GM19467 (cell line): Measurements from ENCODE around the gene AMPH.

Experiments used
- ATAC-seq: cut with Tn5 transposase; IDR thresholded peaks from one replicate; pipeline ENCODE4 v1.9.1; 2021; ENCODE audit warnings: mild to moderate bottlenecking, moderate library complexity; ENCODE audit not compliant: unreplicated experiment

AMPH gene

DNA sequence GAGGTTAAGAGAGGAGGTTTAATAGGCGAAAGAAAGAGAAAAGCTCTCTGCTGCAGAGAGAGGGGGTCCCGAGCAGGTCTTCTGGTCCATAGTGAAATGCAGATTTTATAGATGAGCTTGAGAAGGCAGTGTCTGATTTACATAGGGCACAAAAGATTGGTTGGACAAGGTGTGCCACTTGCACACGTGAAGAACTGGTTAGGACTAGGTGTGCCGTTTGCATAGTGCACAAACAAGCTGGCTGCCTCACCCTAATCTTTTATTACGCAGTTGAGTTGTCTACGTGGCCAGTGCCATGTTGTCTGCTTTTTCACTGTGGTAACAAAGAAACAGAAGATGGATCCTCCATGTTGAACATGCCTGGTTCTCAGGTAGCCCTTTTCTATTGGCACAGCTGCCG, 82.6 kb downstream of the AMPH start:
- no peak for ATAC-seq

- ATAC-seq: no peak
Observed at GRCh38 chr7:38546763-38547162, 84.4 kb downstream of the AMPH start.

- ATAC-seq: no peak
Observed at GRCh38 chr7:38545977-38546376, 85.2 kb downstream of the AMPH start.

DNA sequence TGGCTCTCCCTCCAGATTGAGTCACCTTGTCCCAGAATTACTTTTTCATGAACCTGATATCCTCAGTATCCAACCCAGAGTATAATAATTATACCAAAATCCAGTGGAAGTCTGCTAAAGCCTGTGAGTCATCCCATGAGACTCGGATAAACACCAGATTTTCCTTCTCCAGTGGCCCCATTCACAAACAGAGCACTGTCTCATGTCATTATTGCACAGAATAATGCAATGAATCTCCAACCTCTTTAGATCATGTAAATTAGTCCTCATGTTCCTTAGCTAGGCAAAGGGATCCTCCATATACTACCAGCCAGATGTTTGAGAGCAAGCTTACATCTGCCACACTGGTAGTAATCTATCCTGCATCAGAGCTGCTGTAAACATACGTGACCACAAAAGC, 89.0 kb downstream of the AMPH start:
- no peak for ATAC-seq

- no peak for ATAC-seq
Observed at GRCh38 chr7:38541440-38541839, 89.7 kb downstream of the AMPH start.

DNA sequence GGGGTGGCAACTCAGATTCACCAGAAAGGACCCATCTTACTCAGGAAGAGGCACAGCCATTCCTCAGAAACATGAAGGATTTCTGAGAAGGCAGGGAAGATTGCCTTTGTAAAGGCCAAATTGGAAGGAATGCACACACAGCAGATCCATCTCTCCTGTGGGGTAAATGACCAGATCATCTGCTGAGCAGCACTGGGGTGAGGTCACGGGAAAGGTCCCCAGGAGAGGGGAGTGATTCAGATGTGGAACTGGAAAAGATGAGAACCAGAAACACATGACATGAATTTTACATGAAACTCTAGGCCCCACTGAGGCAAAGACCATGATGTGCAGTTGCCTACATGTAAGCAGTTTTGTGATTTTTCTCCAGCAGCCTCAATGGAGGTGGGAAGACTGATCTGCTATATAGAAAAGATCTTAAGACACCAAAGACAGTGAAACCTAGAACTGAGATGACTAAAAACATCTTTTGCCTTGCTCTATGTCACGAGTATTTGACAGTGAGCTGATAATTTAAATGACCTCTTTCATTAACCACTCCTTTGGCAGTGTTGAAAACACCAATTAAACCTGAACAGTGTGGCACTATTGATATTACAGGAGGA, 91.6 kb downstream of the AMPH start:
- ATAC-seq: no peak

DNA sequence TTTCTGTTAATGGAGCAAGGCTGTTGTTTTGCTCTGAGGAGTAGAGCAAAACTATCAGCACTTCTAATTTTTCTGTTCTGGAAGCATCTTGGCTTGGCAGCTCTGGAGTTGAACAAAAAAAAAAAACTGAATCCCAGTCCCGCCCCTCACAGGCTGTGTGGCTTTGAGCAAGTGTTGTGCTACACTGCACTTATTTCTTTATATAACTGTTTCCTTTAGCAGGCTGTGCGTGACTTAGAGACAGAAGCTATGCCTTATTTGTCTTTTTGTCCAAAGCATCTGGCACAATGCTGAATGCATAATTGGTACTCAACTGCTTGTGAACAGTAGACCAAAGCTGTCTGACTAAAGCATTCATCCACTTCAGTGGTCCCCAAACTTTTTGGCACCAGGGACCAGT, 96.1 kb downstream of the AMPH start:
- no peak for ATAC-seq

GRCh38 chr7:38525857-38526256, 105.3 kb downstream of the AMPH start:
- ATAC-seq: no peak

DNA sequence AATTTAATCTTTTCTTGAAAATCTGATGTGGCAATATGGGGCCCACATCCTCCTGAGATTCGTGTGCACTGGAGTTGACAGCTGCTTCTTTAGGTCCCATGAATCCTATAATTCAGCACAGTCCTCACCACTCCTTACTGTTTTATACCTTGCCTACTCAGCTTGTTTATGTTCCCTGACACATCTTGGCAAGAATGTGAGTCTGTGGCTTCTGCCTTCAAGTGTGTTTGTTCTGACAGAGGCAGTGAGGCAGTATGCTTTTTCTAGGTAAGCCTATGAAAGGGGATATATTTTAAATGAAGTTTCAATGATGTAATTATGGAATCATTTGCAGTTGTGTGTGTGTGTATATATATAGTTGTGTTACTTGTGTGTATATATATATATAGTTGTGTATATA, 106.4 kb downstream of the AMPH start:
- no peak for ATAC-seq

GRCh38 chr7:38520741-38521140, 110.4 kb downstream of the AMPH start:
- no peak for ATAC-seq

- ATAC-seq: no peak
Observed at GRCh38 chr7:38518541-38518940, 112.6 kb downstream of the AMPH start.

GRCh38 chr7:38512704-38513103, 118.5 kb downstream of the AMPH start:
- ATAC-seq: no peak

- ATAC-seq: no peak
Observed at GRCh38 chr7:38512291-38512690, 118.9 kb downstream of the AMPH start.

DNA sequence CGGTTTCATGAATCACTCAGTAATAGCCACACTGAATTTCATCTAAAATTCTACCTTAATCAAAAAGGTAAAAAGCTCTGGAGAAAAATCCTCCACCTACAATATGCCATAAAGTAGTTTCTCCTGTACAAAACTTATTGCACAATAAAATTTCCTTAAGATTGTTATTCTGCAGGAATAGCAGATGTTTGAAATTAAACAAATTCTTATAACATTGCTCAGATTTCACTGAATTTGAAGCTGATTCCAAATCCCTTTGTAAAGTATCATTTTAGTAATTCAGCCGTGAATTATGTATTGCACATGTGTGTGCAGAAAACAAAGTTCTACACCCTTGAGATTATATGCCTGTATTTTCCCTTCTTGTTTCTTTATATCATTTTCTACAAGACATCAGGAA, 123.8 kb downstream of the AMPH start:
- ATAC-seq: no peak

DNA sequence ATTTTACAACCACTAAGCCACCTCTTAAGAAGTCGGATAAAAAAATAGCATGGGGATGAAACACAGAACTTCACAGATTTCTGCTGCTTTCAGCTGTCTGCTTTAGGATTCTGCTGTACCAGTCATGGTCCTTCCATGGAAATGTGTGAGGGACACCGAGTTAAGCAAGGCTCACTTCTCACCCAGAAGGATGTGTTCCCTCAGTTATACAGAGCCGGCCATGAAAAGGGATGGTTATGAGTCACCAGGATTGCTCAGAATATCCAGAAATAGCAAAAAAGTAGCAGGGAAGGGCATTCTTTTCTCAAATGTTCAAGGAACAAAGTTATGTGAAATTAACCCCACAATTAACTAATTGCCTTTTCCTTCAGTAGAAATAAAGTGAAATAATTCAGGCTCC, 124.4 kb downstream of the AMPH start:
- ATAC-seq: no peak

DNA sequence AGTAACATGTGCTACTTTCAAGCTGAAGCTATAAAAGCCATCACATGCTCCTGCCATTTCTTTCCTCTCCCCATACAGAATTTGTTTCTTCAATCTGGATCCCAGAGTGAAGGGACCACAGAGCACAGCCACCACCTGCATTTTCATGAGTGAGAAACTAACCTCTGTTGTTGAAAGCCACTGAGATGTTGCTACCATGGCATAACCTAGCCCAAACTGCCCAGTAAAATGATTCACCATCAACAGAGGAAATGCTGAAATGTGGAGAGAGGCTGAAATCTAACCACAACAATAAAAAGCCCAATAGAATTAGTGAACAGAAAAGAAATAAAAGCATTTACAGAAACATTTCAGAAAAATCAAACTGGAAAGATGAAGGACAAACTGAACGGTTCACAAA, 125.2 kb downstream of the AMPH start:
- ATAC-seq: no peak

DNA sequence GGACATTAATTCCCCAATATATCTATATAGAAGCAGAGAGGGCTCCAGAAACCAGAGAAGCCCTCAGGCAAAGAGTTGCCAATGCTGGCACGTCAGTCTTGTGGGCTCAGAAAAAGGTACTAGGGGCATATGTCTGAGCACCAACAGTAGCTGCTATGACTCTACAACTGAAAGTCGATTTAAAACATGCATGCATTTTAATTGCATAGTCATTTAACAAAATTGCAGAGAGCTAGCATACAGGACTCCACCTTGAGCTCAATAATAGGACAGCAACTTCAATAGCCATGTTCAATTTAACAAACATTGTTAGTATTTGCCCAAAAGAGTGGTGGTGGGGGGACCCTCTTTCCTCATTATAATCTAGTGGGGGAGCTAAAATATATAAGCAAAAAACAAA, 126.5 kb downstream of the AMPH start:
- ATAC-seq: no peak

GRCh38 chr7:38502848-38503247, 128.3 kb downstream of the AMPH start:
- ATAC-seq: no peak

DNA sequence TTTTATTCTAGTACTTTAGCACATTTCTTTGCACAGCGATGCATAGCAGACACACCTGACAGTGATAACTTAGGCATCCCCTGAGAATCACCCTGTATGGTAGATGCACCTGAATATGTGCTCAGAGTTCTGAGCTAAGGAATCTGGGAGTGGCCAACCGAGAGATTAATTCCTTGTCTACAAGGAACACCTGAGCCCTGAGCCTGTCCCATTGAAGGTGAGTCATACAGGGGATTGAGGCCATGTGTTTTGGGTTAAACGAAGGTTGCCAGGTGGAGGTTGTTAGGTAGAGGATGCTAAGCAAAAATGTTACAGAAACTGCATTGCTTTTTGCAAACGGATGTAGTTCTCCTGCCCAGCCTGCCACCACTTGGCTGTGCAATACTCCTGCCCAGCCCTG, 128.9 kb downstream of the AMPH start:
- ATAC-seq: no peak

- no peak for ATAC-seq
Observed at GRCh38 chr7:38492010-38492409, 139.2 kb downstream of the AMPH start.

- ATAC-seq: no peak
Observed at GRCh38 chr7:38482521-38482920, 148.7 kb downstream of the AMPH start.

- ATAC-seq: no peak
Observed at GRCh38 chr7:38481401-38481800, 149.8 kb downstream of the AMPH start.

- ATAC-seq: no peak
Observed at GRCh38 chr7:38478404-38478803, 152.8 kb downstream of the AMPH start.

DNA sequence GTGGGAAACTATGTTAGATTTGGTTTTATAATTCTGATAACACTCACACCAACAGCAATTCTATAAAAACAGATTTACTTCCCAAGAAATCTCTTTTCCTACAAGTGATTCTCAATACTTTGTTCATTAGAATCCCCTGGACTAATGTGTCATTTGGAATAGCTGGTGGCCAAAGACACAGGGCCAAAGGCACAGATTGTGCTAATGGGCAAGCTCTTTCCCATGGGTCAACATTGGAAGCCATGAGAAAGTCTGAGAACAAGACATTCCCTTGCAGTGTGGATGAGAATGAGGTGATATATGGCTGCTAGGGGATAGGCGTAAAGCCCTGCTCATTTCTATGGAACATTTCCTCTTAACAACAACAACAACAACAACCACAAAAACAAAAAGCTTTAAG, 153.8 kb downstream of the AMPH start:
- ATAC-seq: no peak
